ENCODE results near the gene GCNA.

The GCNA gene

DNA sequence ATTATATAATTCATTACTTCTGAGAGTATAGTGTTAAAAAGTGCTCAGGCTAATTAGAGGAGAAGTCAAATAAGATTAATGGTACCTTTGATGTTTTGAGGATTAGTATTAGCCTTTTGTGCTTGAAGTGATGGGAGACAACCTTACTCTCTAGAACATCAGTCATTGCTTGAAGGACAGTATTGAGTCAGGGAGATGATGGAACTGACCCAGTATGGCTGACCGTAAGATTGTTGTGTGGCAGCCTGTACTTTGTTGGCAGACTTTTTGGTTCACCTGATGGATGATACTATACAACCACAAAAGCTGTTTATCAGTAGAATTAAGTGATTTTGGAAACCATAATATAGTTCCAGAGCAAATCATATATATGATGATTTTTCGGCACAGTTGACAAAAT is 35.4 kb upstream of the GCNA start:
- TF ChIP-seq, protein P1, sequence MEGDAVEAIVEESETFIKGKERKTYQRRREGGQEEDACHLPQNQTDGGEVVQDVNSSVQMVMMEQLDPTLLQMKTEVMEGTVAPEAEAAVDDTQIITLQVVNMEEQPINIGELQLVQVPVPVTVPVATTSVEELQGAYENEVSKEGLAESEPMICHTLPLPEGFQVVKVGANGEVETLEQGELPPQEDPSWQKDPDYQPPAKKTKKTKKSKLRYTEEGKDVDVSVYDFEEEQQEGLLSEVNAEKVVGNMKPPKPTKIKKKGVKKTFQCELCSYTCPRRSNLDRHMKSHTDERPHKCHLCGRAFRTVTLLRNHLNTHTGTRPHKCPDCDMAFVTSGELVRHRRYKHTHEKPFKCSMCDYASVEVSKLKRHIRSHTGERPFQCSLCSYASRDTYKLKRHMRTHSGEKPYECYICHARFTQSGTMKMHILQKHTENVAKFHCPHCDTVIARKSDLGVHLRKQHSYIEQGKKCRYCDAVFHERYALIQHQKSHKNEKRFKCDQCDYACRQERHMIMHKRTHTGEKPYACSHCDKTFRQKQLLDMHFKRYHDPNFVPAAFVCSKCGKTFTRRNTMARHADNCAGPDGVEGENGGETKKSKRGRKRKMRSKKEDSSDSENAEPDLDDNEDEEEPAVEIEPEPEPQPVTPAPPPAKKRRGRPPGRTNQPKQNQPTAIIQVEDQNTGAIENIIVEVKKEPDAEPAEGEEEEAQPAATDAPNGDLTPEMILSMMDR (IDR thresholded peaks at IDR 0.05; ENCODE audit: low read length, missing control alignments): no peak
- DNase-seq (ENCODE audit: low read depth): no peak
- H3K4me3 ChIP-seq (replicated peaks; ENCODE audit: low read depth, low read length): no peak overlapping the region

DNA sequence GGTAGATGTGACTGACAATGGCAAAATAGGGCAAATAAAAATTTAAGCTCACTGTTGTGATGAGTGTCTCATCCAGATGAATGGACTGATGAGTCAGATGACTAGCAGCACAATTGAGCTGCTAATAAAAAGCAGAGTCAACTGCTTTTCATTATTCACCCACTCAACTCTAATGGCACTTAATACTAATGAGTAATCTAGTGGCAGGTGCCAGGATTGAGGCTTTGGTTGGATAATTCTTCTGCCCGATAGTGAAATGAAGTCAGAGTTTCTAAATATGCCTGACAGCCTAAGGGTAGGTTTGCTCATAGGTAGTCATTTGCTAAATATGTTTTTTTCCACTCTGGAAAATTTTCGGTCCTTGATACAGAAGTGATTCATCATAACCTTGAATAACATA is 34.9 kb upstream of the GCNA start:
- DNase-seq (ENCODE audit: low read depth): peak; percentile 66
- no peak overlapping the region for H3K4me3 ChIP-seq (replicated peaks; ENCODE audit: low read depth, low read length)
- TF ChIP-seq, protein P1 (IDR thresholded peaks at IDR 0.05; ENCODE audit: low read length, missing control alignments): no peak

DNA sequence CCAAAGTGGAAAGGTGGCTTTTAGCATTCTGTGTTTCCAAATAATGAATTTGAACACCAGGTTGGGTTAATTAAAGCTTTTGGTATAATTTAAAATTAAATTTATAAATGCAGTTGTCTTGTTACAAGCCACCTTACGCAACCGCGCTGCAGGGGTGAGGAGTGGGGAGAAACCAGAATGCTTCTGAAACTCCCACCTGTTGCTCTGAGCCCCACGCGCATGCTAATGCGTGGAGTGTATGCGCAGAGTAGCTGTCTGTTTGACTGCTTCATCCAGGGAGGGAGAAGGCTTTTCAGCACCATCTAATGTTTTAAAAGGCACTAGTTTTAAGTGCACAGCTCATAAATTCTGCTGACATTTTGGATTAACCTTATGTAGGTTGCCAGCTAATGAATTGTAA is 32.9 kb upstream of the GCNA start:
- no peak overlapping the region for H3K4me3 ChIP-seq (replicated peaks; ENCODE audit: low read depth, low read length)
- TF ChIP-seq, protein P1 (IDR thresholded peaks at IDR 0.05; ENCODE audit: low read length, missing control alignments): no peak
- no peak for DNase-seq (ENCODE audit: low read depth)

DNA sequence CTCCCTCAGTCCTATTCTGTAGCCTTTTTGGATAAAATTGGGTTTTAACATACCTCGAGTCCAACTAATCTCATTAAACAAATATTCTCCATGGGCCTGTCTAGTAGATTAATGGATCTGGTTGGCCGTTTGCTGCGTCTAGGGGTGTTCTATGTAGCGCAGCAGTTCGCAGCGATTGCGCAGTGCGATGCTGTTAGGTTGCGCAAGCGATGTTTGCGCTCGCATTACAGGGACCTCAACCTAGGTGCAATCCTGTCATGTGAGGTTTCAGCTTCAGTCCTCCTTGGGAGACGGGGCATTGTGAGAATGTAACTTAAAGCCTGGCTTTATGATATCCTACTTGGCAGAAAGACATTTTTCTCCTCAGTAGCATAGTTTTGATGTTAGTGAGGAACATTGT is 31.4 kb upstream of the GCNA start:
- no peak for DNase-seq (ENCODE audit: low read depth)
- TF ChIP-seq, protein P1 (IDR thresholded peaks at IDR 0.05; ENCODE audit: low read length, missing control alignments): no peak

DNA sequence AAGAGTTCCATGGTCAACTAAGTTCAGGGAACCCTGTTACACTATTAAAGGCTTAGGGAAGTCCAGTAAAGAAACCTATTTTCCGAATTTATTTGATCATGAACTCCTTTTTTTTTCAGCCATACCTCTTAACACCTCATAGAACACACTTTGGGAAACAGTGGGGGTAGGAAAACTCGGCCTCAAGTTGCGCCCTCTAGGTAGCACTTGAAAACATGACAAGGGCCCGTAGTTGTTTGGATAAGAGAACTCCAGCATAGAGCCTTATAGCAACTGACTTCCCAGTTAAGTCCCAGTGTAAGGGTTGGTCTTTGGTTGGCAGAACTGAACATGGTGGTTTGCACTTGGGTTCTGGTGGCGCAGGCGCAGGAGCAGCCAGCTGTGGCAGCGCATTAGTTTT is 30.9 kb upstream of the GCNA start:
- H3K4me3 ChIP-seq (replicated peaks; ENCODE audit: low read depth, low read length): no peak overlapping the region
- TF ChIP-seq, protein P1 (IDR thresholded peaks at IDR 0.05; ENCODE audit: low read length, missing control alignments): no peak
- DNase-seq (ENCODE audit: low read depth): no peak

More for the DNA sequence above, 31.4 kb upstream of the GCNA start:
- H3K4me3 ChIP-seq (replicated peaks; ENCODE audit: low read depth, low read length): no peak overlapping the region

DNA sequence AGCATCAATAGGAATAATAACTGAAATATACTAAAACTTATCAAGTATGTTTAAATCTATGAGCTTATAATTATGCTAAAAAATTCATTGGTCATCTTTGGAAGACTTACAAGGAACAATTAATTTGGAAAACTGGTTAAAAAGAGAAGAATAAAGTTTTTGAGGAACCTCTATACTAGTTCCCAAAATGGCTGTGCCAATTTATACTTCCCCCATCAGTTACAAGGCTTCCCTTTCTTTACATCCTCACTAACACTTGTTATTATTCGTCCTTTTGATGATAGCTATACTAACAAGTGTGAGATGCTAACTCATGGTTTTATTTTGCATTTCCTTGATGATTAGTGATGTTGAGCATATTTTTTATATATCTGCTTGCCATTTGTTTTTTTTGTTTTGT is 28.3 kb upstream of the GCNA start:
- TF ChIP-seq, protein P1 (IDR thresholded peaks at IDR 0.05; ENCODE audit: low read length, missing control alignments): no peak
- H3K4me3 ChIP-seq (replicated peaks; ENCODE audit: low read depth, low read length): no peak overlapping the region
- DNase-seq (ENCODE audit: low read depth): no peak

DNA sequence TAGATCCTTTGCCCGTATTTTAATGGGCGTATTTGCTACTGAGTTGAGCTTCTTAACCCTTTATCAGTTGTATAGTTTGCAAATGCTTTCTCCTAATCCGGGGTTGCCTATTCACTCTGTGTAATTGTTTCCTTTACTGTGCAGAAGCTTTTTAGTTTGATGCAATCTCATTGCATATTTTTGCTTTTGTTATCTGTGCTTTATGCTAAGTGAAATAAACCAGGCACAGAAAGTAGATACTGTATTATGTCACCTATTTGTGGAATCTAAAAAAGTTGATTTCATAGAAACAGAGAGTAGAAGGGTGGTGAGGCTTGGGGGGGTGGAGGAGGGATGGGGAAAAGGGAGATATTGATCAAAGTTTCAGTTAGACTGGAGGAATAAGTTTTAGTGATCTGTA is 27.7 kb upstream of the GCNA start:
- H3K4me3 ChIP-seq (replicated peaks; ENCODE audit: low read depth, low read length): no peak overlapping the region
- DNase-seq (ENCODE audit: low read depth): no peak
- TF ChIP-seq, protein P1 (IDR thresholded peaks at IDR 0.05; ENCODE audit: low read length, missing control alignments): no peak

Measured in fibroblast of pulmonary artery (primary cell).